Prostate gland (tissue), 2 donors: ENCODE data around the gene PLCH2.

Source experiments
- CTCF ChIP-seq, 4 experiments: fragments of 200-600 bp in 2 of 4; fragments of 450-650 bp in 2 of 4; sonication (generic) in 2 of 4; IDR thresholded peaks; 1 replicate in 3 of 4; 2 replicates in 1 of 4; pipeline ENCODE4 v1.5.1; 2016 to 2019; ENCODE audit warnings: antibody characterized with exemption in 4 of 4, mild to moderate bottlenecking in 2 of 4, moderate library complexity in 2 of 4
- POLR2AphosphoS5 ChIP-seq: sonication (generic); formaldehyde crosslinking; IDR thresholded peaks from one replicate; pipeline ENCODE4 v1.6.1; 2017; ENCODE audit warnings: antibody characterized with exemption

DNA sequence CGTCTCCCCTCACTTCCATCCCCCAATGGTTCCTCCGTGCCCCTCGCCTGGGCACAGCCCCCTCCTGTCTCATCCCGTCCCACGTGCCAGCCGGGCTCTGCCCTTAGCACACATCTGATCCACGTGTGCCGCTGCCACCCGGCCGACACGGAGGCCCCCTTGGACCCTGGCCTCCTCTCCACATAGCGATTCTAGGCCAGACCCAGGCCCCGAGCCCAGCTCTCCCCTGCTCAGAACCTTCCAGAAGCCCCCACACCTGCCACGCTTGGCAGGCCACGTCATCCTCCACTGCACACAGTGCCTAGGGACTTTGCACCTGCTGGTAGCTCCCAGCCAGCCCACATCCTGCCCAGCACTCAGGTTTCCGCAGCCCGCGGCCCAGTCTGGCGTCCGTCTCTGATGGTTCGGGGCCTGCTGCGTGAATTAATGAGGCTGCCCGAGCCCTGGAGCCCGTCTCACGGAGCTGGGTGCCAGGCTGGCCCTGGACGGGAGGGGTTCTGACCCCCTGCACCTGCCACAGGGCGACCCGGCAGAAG lies 20.1 kb downstream of the PLCH2 start:
- TF ChIP-seq CTCF (IDR thresholded peaks at IDR 0.05) (no peak), POLR2AphosphoS5 (no peak)
